Activated CD4-positive, alpha-beta memory T cell treated with anti-CD3 and anti-CD28 coated beads for 36 hours (primary cell): ENCODE measurements around the gene SEC11A. TPM values are rescaled to one million over a fixed set of nuclear protein-coding genes. Genes with fewer than 3 reads are reported as not detected.

ENCODE experiments used
- CTCF ChIA-PET: fragments of 350-600 bp; sonication (Branson Sonifier 250); formaldehyde crosslinking; loops from one replicate; lab custom pipeline; 2021; ENCODE audit warnings: antibody characterized with exemption, inconsistent platforms; lab: Charles Lee
- POLR2A ChIA-PET: fragments of 350-600 bp; sonication (Branson Sonifier 250); formaldehyde crosslinking; loops from one replicate; lab custom pipeline; 2021; ENCODE audit warnings: antibody characterized with exemption; lab: Charles Lee
- DNase-seq: peaks from one replicate; pipeline ENCODE4 v3.0.0-alpha.2; 2020
- H3K27ac Mint-ChIP-seq: one replicate; pipeline ENCODE4 v1.8.0; 2021; ENCODE audit warnings: mixed read lengths
- H3K27me3 Mint-ChIP-seq: one replicate; pipeline ENCODE4 v1.8.0; 2021; ENCODE audit warnings: mixed read lengths
- H3K36me3 Mint-ChIP-seq: one replicate; pipeline ENCODE4 v1.8.0; 2021; ENCODE audit warnings: mixed read lengths
- H3K4me1 Mint-ChIP-seq: one replicate; pipeline ENCODE4 v1.8.0; 2021; ENCODE audit warnings: low read depth, mixed read lengths
- H3K4me3 Mint-ChIP-seq: one replicate; pipeline ENCODE4 v1.8.0; 2021; ENCODE audit warnings: mild to moderate bottlenecking, mixed read lengths
- H3K9me3 Mint-ChIP-seq: one replicate; pipeline ENCODE4 v1.8.0; 2021; ENCODE audit warnings: mixed read lengths
- intact Hi-C: fragments of 100-400 bp; cut with micrococcal nuclease; formaldehyde crosslinking; loops from one replicate; pipeline ENCODE4 v1.15.1; 2023
- total RNA-seq, 2 experiments: library from RNA; stranded (reverse); gene quantifications; one replicate each; pipeline ENCODE4 v1.2.3, GENCODE V29; 2021

Gene SEC11A
- total RNA-seq, 2 experiments from 2014 or later, result 132 to 136 TPM

DNA sequence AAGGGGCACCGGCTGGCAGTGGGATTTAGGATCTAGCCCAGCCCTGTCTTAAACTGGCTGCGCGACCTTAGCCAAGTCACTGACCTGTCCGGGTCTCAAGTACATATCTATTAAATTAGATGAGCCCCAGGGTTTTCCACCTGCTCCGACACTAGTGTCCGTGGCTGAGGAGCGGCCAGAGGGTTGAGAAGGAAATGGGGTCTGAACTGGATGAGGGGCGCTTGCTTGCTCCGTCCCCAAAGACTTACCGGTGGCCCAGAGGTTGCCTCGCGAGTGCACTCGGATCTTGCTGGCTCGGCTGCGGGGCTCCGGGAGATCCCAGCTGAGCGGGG, 58.2 kb downstream of the SEC11A start:
- intact Hi-C loops, result loop anchor here (1.0 to 2.0 kb wide), 2 partner anchors 27 to 221 kb away; no protein-coding TSS in a partner anchor
- H3K27me3 Mint-ChIP-seq, result no peaks in the 10 kb centered on the region
- H3K27ac Mint-ChIP-seq, result peak overlapping the region; percentile 15
- no peak for DNase-seq
- H3K9me3 Mint-ChIP-seq, result no peaks in the 10 kb centered on the region
- ChIA-PET POLR2A (interaction anchor here (0.9 to 1.3 kb wide), 3 partner anchors 12 to 59 kb away, joined by 3 to 4 read pairs (median 3); partner anchors contain the start of gene SEC11A), CTCF (interaction anchor here (1.2 to 2.0 kb wide), 2 partner anchors 26 to 59 kb away, joined by 5 to 6 read pairs; no protein-coding TSS in a partner anchor)
- H3K4me3 Mint-ChIP-seq, result peak overlapping the region; percentile 69
- H3K36me3 Mint-ChIP-seq, result peaks cover 2% of the 10 kb centered on the region
- peaks cover 38% of the 10 kb centered on the region for H3K4me1 Mint-ChIP-seq

DNA sequence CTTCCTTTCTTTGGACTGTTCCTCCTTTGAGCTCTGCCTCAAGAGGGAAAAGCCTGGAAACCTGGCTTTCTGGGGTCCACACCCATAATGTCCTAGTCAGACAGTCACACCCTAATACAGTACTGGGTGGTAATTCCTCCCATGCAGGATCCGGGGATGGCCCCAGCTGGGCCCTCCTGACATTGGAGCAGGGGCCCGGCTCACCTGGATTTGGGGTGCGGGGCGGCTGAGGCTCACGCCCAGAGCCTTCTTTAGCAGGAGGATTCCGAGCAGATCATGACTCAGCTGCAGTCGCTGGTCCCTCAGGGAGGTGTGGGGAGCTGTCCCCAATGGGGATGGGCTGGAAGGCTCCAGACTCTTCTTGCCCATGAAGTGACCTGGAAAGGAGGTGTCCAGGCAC, 59.0 kb downstream of the SEC11A start:
- Mint-ChIP-seq H3K27me3 (no peaks in the 10 kb centered on the region), H3K9me3 (no peaks in the 10 kb centered on the region), H3K36me3 (peaks cover 6% of the 10 kb centered on the region), H3K27ac (no peak overlapping the region), H3K4me3 (peak overlapping the region; percentile 69), H3K4me1 (peaks cover 42% of the 10 kb centered on the region)
- intact Hi-C loops, result no loop called here
- POLR2A ChIA-PET, result interaction anchor here (0.7 to 1.2 kb wide), 3 partner anchors 12 to 80 kb away, joined by 3 read pairs; no protein-coding TSS in a partner anchor
- CTCF ChIA-PET, result interaction anchor here (0.5 to 2.4 kb wide), 9 partner anchors 13 to 271 kb away, joined by 3 to 10 read pairs (median 6); no protein-coding TSS in a partner anchor
- no peak for DNase-seq

DNA sequence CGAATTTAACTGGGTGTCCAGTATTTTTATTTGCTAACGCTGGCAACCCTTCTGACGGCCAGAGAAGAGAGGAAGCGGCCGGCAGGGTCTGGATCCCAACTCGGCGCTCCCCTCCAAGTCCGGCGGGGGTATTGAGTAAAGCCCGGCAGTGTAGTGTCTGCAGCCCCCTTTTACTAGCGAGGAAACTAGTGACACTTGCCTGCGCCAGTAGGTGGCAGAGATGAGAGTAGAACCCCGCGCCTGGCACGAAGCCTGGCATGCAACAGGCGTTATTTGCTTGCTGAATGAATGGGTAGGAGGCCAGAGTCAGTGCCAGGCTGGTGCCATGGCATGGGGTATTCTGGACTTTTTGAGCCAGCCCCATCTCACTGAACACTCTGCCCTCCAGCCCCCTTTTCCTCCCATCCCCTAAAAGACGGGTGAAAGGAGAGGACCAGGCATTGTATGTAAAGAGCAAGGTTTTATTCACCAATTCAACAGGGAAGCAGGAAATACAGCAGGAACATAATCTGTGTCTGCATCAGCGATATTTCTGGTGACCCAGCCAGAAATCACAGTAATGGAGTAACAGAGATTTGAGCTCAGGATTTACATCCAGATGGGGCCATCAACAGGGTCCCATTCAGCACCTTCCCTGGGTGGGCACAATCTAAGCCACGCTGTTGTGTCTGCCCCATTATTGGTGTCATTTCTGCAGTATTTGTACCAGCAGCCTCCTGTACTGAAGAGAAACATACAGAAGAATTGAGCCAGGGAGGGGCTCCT, 61.1 kb downstream of the SEC11A start:
- H3K4me1 Mint-ChIP-seq, result peaks cover 47% of the 10 kb centered on the region

DNA sequence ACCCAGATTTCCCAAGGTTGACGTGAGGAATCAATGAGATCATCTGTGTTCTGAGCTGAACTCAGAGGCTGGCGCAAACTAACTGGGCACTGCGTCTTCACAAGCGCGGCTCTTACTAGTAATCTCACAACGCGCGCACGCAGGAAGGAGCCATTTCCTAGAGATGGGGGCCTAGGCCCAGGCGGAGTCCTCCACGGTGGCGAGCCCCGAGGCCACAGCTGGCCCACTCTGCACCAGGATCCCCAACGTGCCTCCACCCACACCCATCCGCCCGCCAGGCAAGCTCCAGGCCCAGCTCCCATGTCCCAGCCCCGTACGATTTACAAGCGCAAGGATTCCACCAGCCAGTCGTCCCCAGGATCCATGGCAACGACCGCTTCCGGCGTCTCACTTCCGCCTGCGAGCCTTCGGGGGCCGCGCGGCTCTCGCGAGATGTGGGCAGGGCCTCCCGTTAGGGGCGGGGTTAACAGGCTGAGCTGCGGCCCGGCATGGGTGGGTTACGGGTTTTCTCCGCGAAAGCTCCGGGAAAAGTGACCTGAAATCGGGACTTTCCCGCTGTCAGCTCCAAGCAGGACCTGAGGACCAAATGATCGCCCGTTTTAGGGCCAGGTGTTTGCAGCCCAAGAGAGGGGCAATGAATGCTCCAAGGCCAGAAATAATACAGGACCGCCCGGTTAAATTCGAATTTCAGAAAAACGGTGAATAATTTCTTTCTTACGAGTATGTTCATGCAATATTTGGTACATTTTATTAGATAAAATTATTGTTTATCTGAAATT, 61.8 kb downstream of the SEC11A start, which contains the start of gene WDR73:
Gene WDR73 (minus strand): TSS at position 374 of the 779 bp plus-strand sequence. CDS start 9 bp downstream, at position 365.
- peaks cover 41% of the 10 kb centered on the region for H3K4me1 Mint-ChIP-seq
- peak; percentile 98 for DNase-seq
- intact Hi-C loops, result loop anchor here (1.0 to 5.0 kb wide), 9 partner anchors 15 to 274 kb away; partner anchors contain the start of gene SEC11A

More for the DNA sequence above, 61.1 kb downstream of the SEC11A start:
- Mint-ChIP-seq H3K36me3 (peaks cover 10% of the 10 kb centered on the region), H3K4me3 (peak overlapping the region; percentile 97), H3K27ac (peak overlapping the region; percentile 69), H3K9me3 (no peaks in the 10 kb centered on the region), H3K27me3 (no peaks in the 10 kb centered on the region)
- intact Hi-C loops, result loop anchor here (1.0 to 5.0 kb wide), 9 partner anchors 14 to 273 kb away; partner anchors contain the start of gene SEC11A
- peak; percentile 89 for DNase-seq
- POLR2A ChIA-PET, result interaction anchor here (0.9 to 2.6 kb wide), 10 partner anchors 8 to 94 kb away, joined by 3 to 9 read pairs (median 4); partner anchors contain the start of genes SEC11A and ZSCAN2
- CTCF ChIA-PET, result interaction anchor here (0.8 to 4.5 kb wide), 22 partner anchors 9 to 274 kb away, joined by 3 to 25 read pairs (median 6); partner anchors contain the start of genes SEC11A and ZSCAN2

DNA sequence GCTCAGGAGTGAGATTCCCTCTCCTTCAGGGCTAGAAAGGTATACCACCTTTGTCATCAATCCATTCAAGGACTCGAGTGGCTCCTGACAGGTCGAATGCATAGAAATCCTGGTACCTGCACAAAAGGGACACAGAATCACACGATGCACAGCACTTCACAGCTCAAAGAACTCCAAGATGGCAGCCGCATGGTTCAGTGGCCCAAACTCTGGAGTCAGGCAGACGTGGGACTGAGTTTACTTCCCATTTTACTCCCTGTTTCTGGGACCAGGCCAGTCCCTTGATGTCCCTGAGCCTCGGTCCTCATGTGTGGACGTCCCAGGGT, 62.4 kb downstream of the SEC11A start:
- intact Hi-C loops, result loop anchor here (5.0 kb wide), 1 partner anchor 66 kb away; no protein-coding TSS in a partner anchor
- Mint-ChIP-seq H3K27ac (peak overlapping the region; percentile 89), H3K4me3 (peak overlapping the region; percentile 97), H3K9me3 (no peaks in the 10 kb centered on the region), H3K4me1 (peaks cover 37% of the 10 kb centered on the region), H3K27me3 (no peaks in the 10 kb centered on the region), H3K36me3 (peaks cover 16% of the 10 kb centered on the region)
- POLR2A ChIA-PET, result interaction anchor here (0.7 to 2.6 kb wide), 11 partner anchors 9 to 327 kb away, joined by 3 to 9 read pairs (median 4); partner anchors contain the start of genes SEC11A and ZSCAN2
- CTCF ChIA-PET, result interaction anchor here (0.7 to 4.5 kb wide), 22 partner anchors 10 to 275 kb away, joined by 3 to 25 read pairs (median 5); partner anchors contain the start of genes SEC11A, ZNF592 and ZSCAN2
- DNase-seq, result no peak

More for the DNA sequence above, 61.8 kb downstream of the SEC11A start, which contains the start of gene WDR73:
- Mint-ChIP-seq H3K4me3 (peak within 1 kb of the TSS; percentile 97), H3K27me3 (no peaks in the 10 kb centered on the region), H3K36me3 (peaks cover 11% of the 10 kb centered on the region), H3K27ac (peak within 1 kb of the TSS; percentile 89), H3K9me3 (no peaks in the 10 kb centered on the region)
- ChIA-PET POLR2A (interaction anchor here (0.6 to 2.6 kb wide), 14 partner anchors 9 to 326 kb away, joined by 3 to 9 read pairs (median 4); partner anchors contain the start of genes SEC11A and ZSCAN2), CTCF (interaction anchor here (0.7 to 4.5 kb wide), 22 partner anchors 11 to 274 kb away, joined by 3 to 25 read pairs (median 5); partner anchors contain the start of genes SEC11A, ZNF592 and ZSCAN2)

DNA sequence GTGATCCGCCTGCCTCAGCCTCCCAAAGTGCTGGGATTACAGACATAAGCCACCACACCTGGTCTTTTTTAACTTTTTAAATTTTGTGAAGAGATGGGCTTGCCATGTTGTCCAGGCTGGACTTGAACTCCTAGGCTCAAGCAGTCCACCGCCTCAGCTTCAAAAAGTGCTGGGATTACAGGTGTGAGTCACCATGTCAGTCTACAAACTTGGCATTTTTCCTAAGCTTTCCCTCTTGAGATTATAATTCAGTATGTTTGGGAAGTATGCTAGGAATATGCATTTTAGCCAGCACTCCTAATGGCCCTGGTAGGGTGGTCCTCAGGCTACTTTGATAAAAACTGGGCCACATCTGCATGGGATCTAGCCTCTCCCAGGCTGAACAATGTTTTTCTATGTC, 66.2 kb downstream of the SEC11A start:
- POLR2A ChIA-PET, result interaction anchor here (0.7 to 2.6 kb wide), 3 partner anchors 11 to 143 kb away, joined by 4 to 8 read pairs (median 6); no protein-coding TSS in a partner anchor
- Mint-ChIP-seq H3K4me1 (peaks cover 26% of the 10 kb centered on the region), H3K36me3 (peaks cover 37% of the 10 kb centered on the region), H3K4me3 (no peak overlapping the region), H3K9me3 (no peaks in the 10 kb centered on the region), H3K27ac (no peak overlapping the region), H3K27me3 (no peaks in the 10 kb centered on the region)
- CTCF ChIA-PET, result interaction anchor here (1.1 kb wide), 1 partner anchor 278 kb away, joined by 3 read pairs; no protein-coding TSS in a partner anchor
- intact Hi-C loops, result loop anchor here (5.0 kb wide), 1 partner anchor 62 kb away; no protein-coding TSS in a partner anchor
- DNase-seq, result no peak

DNA sequence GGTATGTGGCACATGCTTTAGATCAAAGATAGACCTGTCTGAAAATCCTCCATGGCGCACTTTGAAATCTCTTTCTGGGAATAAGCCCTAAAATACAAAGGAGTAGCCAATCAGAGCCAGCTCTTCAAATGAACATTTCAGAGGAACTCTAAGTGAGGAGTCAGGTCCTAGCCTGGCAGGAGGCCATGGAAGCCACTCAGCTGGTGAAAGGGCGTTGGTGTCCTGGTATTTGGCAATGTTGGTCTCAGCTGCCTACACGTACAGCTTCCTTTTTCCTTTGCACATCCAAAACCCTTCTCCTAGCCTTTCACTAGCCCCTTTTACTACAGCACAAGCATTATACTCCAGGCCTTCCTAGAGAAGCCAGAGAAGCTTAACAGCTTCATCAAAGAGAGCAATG, 67.4 kb downstream of the SEC11A start:
- intact Hi-C loops, result no loop called here
- Mint-ChIP-seq H3K27ac (peak overlapping the region; percentile 39), H3K4me3 (no peak overlapping the region), H3K9me3 (no peaks in the 10 kb centered on the region), H3K36me3 (peaks cover 35% of the 10 kb centered on the region), H3K27me3 (no peaks in the 10 kb centered on the region), H3K4me1 (peaks cover 23% of the 10 kb centered on the region)
- POLR2A ChIA-PET, result interaction anchor here (0.6 to 2.6 kb wide), 2 partner anchors 10 to 44 kb away, joined by 4 to 8 read pairs; no protein-coding TSS in a partner anchor
- CTCF ChIA-PET, result interaction anchor here (1.1 kb wide), 2 partner anchors 10 to 280 kb away, joined by 3 read pairs; no protein-coding TSS in a partner anchor
- no peak for DNase-seq

DNA sequence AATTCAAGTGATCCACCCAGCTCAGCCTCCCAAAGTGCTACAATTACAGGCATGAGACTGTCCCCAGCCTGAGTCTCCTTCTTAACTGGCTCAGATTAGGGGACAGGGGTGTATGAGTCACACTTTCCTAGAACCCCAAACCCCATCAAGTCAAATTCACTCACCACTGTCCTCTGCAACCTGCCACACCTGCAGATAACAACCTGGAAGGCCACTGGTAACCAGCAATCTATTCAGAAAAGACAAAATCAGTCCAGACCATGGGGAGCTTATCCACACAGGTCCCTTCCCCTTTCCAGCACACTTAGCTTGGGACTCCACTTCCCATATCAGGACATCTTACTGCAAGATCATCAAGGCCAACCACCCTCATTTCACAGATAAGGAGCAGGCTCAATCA, 68.2 kb downstream of the SEC11A start:
- Mint-ChIP-seq H3K4me3 (no peak overlapping the region), H3K36me3 (peaks cover 41% of the 10 kb centered on the region), H3K4me1 (peaks cover 16% of the 10 kb centered on the region), H3K9me3 (no peaks in the 10 kb centered on the region), H3K27me3 (no peaks in the 10 kb centered on the region), H3K27ac (peak overlapping the region; percentile 30)
- intact Hi-C loops, result no loop called here
- no peak for DNase-seq
- POLR2A ChIA-PET, result interaction anchor here (2.6 kb wide), 1 partner anchor 9 kb away, joined by 8 read pairs; no protein-coding TSS in a partner anchor
- CTCF ChIA-PET, result no interaction called here

DNA sequence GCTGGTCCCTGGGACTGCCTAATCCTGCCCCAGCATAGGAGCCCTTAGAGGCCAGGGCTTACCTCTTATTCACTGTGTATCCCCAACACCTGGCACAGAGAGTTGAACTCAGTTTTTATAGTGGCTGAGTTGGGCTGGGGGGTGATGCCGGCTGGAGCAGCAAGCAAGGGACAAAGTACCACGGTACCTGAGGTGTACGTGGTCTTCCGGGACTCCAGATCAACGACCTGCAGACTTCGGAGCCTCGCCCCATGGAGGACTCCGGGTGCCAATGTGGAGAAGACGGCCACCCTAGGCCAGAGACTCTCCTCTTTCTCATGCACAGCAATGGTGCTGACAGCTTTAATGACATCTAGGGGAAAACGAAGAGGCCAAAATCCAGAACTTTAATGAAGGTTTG, 69.9 kb downstream of the SEC11A start:
- peaks cover 41% of the 10 kb centered on the region for H3K36me3 Mint-ChIP-seq
- DNase-seq, result no peak
- H3K4me1 Mint-ChIP-seq, result peaks cover 10% of the 10 kb centered on the region
- ChIA-PET CTCF (no interaction called here), POLR2A (interaction anchor here (1.3 kb wide), 1 partner anchor 12 kb away, joined by 3 read pairs; the partner anchor contains the start of gene NMB)
- H3K27ac Mint-ChIP-seq, result no peak overlapping the region
- intact Hi-C loops, result no loop called here
- H3K4me3 Mint-ChIP-seq, result no peak overlapping the region
- no peaks in the 10 kb centered on the region for H3K27me3 Mint-ChIP-seq
- H3K9me3 Mint-ChIP-seq, result no peaks in the 10 kb centered on the region

DNA sequence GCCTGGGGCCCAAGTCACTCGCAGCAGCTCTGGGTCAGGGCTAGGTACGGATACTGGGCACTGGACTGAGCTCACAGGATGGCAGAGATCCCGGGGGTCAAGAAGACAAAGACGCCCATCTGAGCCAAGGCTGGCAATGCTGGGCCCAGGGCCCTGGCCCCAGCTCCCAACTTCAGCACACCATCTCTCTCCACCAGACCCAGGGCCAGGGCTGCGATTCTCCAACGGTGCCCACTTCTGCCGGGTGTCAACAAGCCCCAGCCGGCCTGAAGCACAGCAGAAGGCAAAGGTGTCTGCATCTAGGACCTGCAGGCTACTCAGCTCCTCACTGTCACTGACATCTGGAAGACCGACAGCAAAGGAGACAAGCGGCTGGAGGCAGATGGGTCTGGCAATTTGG, 70.4 kb downstream of the SEC11A start:
- H3K9me3 Mint-ChIP-seq, result no peaks in the 10 kb centered on the region
- H3K4me3 Mint-ChIP-seq, result no peak overlapping the region
- CTCF ChIA-PET, result no interaction called here
- DNase-seq, result no peak
- POLR2A ChIA-PET, result interaction anchor here (1.3 kb wide), 1 partner anchor 13 kb away, joined by 3 read pairs; the partner anchor contains the start of gene NMB
- H3K36me3 Mint-ChIP-seq, result peaks cover 44% of the 10 kb centered on the region
- peaks cover 14% of the 10 kb centered on the region for H3K4me1 Mint-ChIP-seq
- peak overlapping the region; percentile 33 for H3K27ac Mint-ChIP-seq
- intact Hi-C loops, result no loop called here
- no peaks in the 10 kb centered on the region for H3K27me3 Mint-ChIP-seq
